Measurements from ENCODE around the gene LGI2. TPM values are rescaled to one million over a fixed set of nuclear protein-coding genes. Genes with fewer than 3 reads are reported as not detected.

Gene LGI2
- total RNA-seq, 1 donor from 2014 or later, result not detected

DNA sequence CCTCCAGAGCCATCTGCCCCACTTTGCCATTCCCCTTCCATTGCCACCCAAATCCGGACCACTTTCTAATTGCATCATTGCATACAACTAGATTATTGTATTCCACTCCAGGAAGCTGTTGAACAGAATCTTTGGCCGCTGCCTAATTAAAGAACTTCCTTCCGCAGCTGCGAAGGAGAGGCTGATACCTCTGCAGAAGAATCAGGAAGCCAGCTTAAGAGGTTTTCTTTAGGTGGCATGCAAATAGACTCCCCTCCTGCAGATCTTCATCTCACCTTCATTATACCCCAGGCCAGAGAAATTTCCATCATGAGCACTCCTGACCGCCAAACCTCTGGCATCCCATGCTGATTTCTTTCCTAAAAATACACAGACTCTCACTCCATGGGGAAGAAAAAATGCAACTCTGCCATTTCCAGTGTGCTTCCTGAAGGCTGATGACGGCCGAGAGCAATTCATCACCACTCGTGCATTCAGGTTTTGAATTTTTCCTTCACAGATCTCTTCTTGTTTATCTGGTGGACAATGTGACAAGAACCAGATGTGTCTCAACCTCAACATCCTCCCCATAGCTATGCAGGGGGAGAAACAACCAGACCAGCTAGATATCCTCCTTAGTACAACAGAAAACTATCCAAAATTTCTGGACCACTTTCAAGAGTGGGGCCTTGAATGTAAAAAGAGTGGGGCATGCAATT lies 31.2 kb downstream of the LGI2 start:
- intact Hi-C loops (cut with micrococcal nuclease), result no loop called here

DNA sequence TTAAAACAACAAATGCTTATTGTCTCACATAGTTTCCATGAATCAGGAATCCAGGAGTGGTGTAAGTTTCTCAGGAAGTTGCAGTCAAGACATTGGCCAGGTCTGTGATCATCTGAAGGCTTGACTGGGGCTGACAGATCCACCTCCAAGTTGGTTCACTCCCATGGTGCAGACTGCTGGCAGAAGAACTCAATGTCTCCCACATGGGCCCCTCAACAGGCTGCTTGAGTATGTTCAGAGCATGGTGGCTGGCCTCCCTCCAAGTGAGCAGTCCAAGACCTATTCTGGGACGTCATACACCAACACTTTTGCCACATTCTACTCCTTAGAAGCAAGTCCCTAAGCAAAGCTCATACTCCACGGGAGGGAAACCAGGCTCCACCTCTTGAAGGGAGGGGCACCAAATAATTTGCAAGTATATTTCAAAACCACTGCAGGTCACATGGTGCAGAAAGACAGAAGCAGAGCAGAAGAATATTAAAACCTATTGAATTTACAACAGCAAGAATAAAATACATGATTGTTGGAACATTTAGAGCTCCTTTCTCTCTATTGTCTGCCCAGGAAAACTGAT lies 35.3 kb downstream of the LGI2 start:
- intact Hi-C loops (cut with micrococcal nuclease), result no loop called here

GRCh38 chr4:24993551-24994080 lies 37.1 kb downstream of the LGI2 start:
- intact Hi-C loops (cut with micrococcal nuclease), result no loop called here

- intact Hi-C loops (cut with micrococcal nuclease), result no loop called here
These were observed 37.8 kb downstream of the LGI2 start for GRCh38 chr4:24992968-24993367.

DNA sequence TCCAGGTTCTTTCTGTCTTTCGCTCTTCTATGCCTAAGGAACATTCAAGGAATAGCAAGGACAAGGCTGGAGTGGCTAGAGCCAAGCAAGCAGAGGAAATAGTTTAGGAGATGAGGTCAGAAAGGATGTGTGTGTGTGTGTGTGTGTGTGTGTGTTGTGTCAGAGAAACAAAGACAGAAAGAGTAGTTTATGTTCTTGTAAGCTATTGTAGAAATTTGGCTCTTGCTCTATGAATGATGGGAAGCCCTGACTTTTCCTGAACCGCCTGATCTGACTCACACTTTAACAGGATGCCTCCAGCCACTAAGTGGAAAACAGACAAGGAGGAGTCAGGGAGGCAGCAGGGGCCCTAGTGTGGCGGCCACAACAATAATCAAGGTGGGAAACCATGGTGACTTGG lies 39.7 kb downstream of the LGI2 start:
- intact Hi-C loops (cut with micrococcal nuclease), result no loop called here

DNA sequence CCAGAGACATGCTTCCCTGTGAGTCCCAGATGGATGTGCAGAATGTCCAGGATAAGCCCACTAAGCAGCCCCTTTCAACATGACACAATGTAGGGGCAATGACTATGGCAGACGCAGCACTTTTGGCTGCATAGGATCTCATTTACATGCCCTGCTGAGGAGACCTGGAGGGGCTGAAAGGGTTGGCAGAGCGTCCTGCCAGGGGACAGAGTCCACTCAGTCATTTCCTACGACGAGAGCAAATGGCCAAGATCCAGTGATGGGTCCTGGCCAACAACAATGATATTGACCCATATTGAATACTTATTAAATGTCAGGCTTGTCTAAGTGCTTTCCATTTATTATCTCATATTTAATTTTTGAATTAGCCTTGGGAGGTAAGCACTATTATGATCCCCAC lies 41.4 kb downstream of the LGI2 start:
- intact Hi-C loops (cut with micrococcal nuclease), result no loop called here

- intact Hi-C loops (cut with micrococcal nuclease), result no loop called here
These were observed 42.0 kb downstream of the LGI2 start for GRCh38 chr4:24988776-24989175.

DNA sequence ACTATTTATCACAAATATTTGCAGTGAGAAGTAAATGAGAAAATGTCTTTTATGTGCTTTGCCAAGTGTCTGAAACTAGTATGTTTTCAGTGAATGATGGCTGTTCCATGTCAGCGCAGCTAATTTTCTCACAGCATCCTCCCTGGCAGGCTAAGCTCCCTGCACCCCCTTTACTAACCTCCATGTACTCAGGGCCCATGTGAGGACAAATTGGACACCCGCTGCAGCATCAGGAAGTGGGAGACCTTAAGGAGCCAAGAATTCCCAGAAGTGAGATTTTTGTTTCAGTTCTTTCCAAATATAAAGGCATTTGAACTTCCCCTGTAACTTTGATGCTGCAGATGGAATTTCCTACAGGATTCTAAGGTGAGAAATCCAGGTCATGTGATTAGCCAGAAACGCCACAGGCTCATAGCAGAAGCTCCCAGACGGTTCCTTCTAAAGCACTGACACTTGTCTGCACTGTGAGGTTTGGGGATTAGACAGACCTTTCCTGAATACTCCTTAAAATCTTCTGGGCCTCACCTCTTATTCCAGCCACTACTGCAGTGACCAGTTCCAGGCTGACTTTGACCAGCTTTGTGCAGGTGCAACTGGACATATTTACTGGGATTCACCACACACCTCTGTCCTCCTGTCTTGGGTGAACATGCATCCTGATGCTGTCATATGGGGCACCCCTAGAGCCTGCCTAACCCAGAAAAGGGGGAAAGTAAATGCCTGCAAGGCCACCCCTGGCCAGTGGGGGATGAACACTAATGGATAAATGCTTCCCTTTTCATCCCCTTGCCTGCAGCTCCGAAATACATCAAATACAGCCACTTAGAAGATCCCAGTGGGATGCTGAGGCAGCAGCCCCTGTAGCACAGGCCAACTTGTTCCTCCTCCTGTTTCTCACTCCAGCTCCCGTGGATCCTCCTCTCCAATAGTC lies 45.9 kb downstream of the LGI2 start:
- intact Hi-C loops (cut with micrococcal nuclease), result no loop called here

DNA sequence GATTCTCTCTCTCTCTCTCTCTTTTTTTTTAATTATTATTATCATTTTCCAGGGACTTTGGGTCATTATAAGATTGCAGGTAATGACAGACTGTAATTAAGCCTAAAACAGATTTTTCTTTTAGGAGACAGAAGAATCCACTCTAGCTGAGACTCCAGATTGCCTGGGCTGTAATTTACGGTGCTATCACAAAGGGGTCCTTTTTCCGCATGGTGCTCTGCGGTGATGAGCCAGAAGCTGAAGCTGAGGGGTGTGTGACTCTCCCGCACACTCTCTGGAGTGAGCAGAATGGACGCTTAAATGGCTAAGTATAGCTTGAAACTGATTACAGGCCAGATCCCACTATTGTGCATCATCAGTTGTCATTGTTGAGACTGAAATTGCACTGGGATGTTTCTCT lies 50.0 kb downstream of the LGI2 start:
- intact Hi-C loops (cut with micrococcal nuclease), result loop anchor here (1.0 kb wide), 6 partner anchors 165 to 492 kb away; partner anchors contain the start of gene ZCCHC4

- intact Hi-C loops (cut with micrococcal nuclease), result loop anchor here (1.0 kb wide), 6 partner anchors 165 to 492 kb away; partner anchors contain the start of gene ZCCHC4
These were observed 50.6 kb downstream of the LGI2 start for GRCh38 chr4:24980064-24980690.

DNA sequence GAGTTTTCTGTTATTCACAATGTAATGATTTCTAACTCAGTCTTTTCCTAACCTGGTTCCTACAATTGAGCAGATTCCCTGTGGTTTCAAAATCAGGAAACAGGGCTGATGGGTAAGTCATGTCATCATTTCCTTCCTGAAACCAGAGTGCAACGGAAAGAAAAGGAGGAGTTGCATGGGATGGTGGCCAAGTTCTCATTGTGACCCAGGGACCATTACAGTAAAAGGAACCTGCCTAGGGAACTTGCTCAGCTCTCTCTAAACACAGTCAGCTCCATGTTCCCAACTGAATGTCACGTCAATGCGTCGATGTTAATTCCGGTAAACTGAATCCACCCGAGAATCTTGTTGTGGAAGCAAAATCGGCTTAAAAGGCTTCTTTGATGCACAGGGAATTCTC lies 51.2 kb downstream of the LGI2 start:
- intact Hi-C loops (cut with micrococcal nuclease), result no loop called here

- intact Hi-C loops (cut with micrococcal nuclease), result no loop called here
These were observed 52.3 kb downstream of the LGI2 start for GRCh38 chr4:24978291-24979075.

DNA sequence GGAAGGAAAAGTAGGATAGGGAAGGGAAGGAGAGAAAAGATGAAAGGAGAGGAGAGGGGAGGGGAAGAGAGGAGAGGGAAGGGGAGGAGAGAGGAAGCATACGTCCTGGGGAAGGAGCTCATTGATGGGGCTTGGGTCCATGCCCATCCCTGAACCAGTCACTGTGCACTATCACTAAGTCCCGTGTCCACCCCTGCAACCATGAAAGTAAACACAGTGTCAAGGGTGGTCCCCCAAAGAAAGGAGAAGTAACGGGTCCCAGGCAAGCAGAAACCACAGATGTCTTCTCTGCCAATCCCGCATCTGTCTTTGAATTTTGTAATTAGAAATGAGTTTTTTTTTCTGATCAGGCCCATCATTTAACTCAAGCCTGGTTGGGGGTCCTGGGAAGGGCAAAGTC lies 55.2 kb downstream of the LGI2 start:
- intact Hi-C loops (cut with micrococcal nuclease), result no loop called here

- intact Hi-C loops (cut with micrococcal nuclease), result no loop called here
These were observed 56.8 kb downstream of the LGI2 start for GRCh38 chr4:24973747-24974601.

GRCh38 chr4:24973404-24973746 lies 57.4 kb downstream of the LGI2 start:
- intact Hi-C loops (cut with micrococcal nuclease), result no loop called here

- intact Hi-C loops (cut with micrococcal nuclease), result no loop called here
These were observed 59.6 kb downstream of the LGI2 start for GRCh38 chr4:24971192-24971591.

DNA sequence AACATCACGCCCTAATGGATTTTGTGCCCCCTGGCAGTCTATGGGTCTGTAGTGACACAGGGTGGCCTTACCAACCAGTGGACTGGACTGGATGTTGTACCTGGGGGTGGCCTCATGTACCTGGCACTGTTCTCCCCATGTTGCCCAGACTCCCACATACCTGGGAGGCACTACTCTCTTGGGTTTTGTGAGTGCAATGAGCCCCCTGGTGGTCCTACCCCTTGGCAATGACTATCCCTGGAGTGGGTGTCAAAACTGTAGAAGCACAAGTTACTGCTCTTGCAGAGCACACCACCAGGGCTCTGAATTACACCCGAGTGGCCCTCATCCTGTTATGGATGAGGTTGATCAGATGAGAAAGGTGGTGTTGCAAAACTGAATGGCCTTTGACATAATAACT lies 60.1 kb downstream of the LGI2 start:
- intact Hi-C loops (cut with micrococcal nuclease), result no loop called here

DNA sequence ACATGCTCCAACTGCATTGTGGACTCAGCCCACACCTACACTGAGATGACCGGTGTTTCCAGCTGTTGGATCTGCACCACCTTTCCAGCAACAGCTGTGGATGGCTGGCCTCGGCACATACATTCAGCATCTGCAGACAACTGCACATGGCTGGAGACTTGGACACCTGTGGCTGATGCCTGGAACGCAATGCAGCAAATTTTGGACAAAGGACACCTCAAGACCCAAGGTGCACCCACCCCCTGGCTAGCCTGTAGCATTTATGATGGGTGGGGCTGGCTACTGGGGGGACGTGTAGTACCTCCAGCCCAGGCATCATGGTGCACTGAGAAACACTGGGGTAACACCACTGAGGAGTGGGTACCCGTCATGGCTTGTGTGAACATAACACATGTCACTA lies 60.6 kb downstream of the LGI2 start:
- intact Hi-C loops (cut with micrococcal nuclease), result no loop called here

- intact Hi-C loops (cut with micrococcal nuclease), result no loop called here
These were observed 61.3 kb downstream of the LGI2 start for GRCh38 chr4:24969486-24969885.

DNA sequence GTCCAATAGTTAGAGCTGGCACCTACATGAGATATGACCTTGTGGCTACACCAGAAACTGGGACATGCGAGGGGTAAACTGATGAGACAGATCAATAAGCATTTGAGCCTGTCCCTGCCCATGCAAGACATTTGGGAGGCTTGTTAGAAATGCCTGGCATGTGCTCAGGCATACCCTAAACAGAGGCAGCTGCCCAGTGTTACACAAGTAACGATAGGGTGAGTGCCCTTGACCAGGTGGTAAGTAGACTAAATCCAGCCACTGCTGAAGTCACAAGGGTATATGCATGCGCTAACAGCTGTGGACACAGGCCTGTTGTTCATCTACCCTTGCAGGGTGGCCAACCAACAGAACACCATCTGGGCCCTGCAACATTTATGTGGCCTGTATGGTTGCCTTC lies 61.8 kb downstream of the LGI2 start:
- intact Hi-C loops (cut with micrococcal nuclease), result no loop called here

Data from T-helper 1 cell treated with Interleukin-12 subunit alpha and Interleukin-12 subunit beta and Interleukin-4 antibody, amounts not matched to agents 30 ng/mL and 1 ng/mL, for 36 hours (primary cell).